PC-3 (cell line): ENCODE measurements around the gene GGT5. TPM values are rescaled to one million over a fixed set of nuclear protein-coding genes. Genes with fewer than 3 reads are reported as not detected.
"Not testable (repeated sequence)": the region's sequence is repeated elsewhere in the genome, so short reads cannot be mapped to it uniquely, and the experiment has no call there.

ENCODE experiments used
- ATAC-seq: fragments of 200-7000 bp; cut with Tn5 transposase; 2 replicates; pipeline ENCODE4 v1.9.1; 2020; ENCODE audit warnings: mild to moderate bottlenecking, moderate library complexity
- BruUV-seq: library from RNA; stranded (reverse); fragments of 400-500 nt; replicated peaks from 2 replicates; lab custom pipeline; 2021; lab: Mats Ljungman, UMichigan
- CTCF ChIA-PET: fragments of 300-600 bp; sonication (Branson Sonifier 250); formaldehyde crosslinking; loops from one replicate; lab custom pipeline; 2022; ENCODE audit warnings: antibody characterized with exemption; lab: Charles Lee
- POLR2A ChIA-PET: fragments of 300-600 bp; sonication (Branson Sonifier 250); formaldehyde crosslinking; loops from one replicate; lab custom pipeline; 2022; ENCODE audit warnings: antibody characterized with exemption; ENCODE audit not compliant: unreplicated experiment; lab: Charles Lee
- DNase-seq: peaks from one replicate; pipeline ENCODE4 v3.0.0-alpha.2; 2015
- H2AFZ ChIP-seq: fragments of 300-600 bp; sonication (generic); 2 replicates; pipeline ENCODE4 v1.6.0; 2016; ENCODE audit warnings: antibody characterized with exemption, low read length
- H3F3A ChIP-seq: fragments of 300-600 bp; sonication (generic); one replicate; pipeline ENCODE4 v1.6.0; 2017; ENCODE audit warnings: antibody characterized with exemption, low read length, control low read depth, mild to moderate bottlenecking; ENCODE audit not compliant: unreplicated experiment
- H3K27ac ChIP-seq: fragments of 300-600 bp; sonication (generic); 2 replicates; pipeline ENCODE4 v1.5.1; 2016; ENCODE audit warnings: mild to moderate bottlenecking, low read length
- H3K27me3 ChIP-seq: fragments of 300-600 bp; sonication (generic); 2 replicates; pipeline ENCODE4 v1.6.1; 2016; ENCODE audit warnings: low read length, mixed read lengths
- H3K36me3 ChIP-seq: fragments of 300-600 bp; sonication (generic); 2 replicates; pipeline ENCODE4 v1.6.1; 2016; ENCODE audit warnings: low read depth, mixed run types, low read length, mixed read lengths
- H3K4me1 ChIP-seq: fragments of 300-600 bp; sonication (generic); 2 replicates; pipeline ENCODE4 v1.5.1; 2016; ENCODE audit warnings: low read length; ENCODE audit not compliant: insufficient read depth
- H3K4me2 ChIP-seq: fragments of 300-600 bp; sonication (generic); 2 replicates; pipeline ENCODE4 v1.6.0; 2016; ENCODE audit warnings: low read length
- H3K4me3 ChIP-seq: fragments of 300-600 bp; sonication (generic); 2 replicates; pipeline ENCODE4 v1.5.1; 2016; ENCODE audit warnings: mild to moderate bottlenecking, low read length, mixed read lengths
- H3K79me2 ChIP-seq: fragments of 300-600 bp; sonication (generic); 2 replicates; pipeline ENCODE4 v1.6.1; 2017; ENCODE audit warnings: low read length, mixed read lengths
- H3K9ac ChIP-seq: fragments of 300-600 bp; sonication (generic); 2 replicates; pipeline ENCODE4 v1.6.0; 2016; ENCODE audit warnings: mild to moderate bottlenecking, low read length
- H3K9me2 ChIP-seq: fragments of 300-600 bp; sonication (generic); replicated peaks from 2 replicates; pipeline ENCODE4 v1.6.1; 2016; ENCODE audit warnings: mixed run types, low read length, mixed read lengths
- H3K9me3 ChIP-seq: fragments of 300-600 bp; sonication (generic); 2 replicates; pipeline ENCODE4 v1.6.1; 2016; ENCODE audit warnings: low read length, mixed read lengths
- H4K20me1 ChIP-seq: fragments of 300-600 bp; sonication (generic); 2 replicates; pipeline ENCODE4 v1.6.1; 2016; ENCODE audit warnings: low read length, mixed read lengths
- CTCF ChIP-seq: fragments of 300-600 bp; sonication (generic); conservative IDR thresholded peaks from 2 replicates; pipeline ENCODE4 v1.5.1; 2017; ENCODE audit warnings: antibody characterized with exemption, low read depth, mild to moderate bottlenecking, low read length
- EZH2 ChIP-seq: fragments of 300-600 bp; sonication (generic); IDR thresholded peaks from one replicate; pipeline ENCODE4 v1.6.1; 2017; ENCODE audit warnings: antibody characterized with exemption, mild to moderate bottlenecking, low read length; ENCODE audit not compliant: unreplicated experiment
- EZH2phosphoT487 ChIP-seq: fragments of 300-600 bp; sonication (generic); IDR thresholded peaks from 2 replicates; pipeline ENCODE4 v1.6.1; 2018; ENCODE audit warnings: mild to moderate bottlenecking, antibody characterized with exemption, low read length, borderline replicate concordance
- intact Hi-C: fragments of 100-400 bp; cut with micrococcal nuclease; formaldehyde crosslinking; loops from 2 replicates; pipeline ENCODE4 v1.9.0; 2023
- total RNA-seq: library from RNA; depleted of rRNA; stranded (reverse); fragments of >200 nt; gene quantifications from 2 replicates; pipeline ENCODE4 v1.2.3, GENCODE V29; 2014

The GGT5 gene
- total RNA-seq, 1 experiment from 2014 or later, result 0.04 TPM

- BruUV-seq, DNase-seq, H4K20me1 ChIP-seq, POLR2A ChIA-PET, H3K27me3 ChIP-seq, H3K9ac ChIP-seq, H3F3A ChIP-seq, H3K79me2 ChIP-seq, H3K9me2 ChIP-seq, H3K36me3 ChIP-seq, H3K4me1 ChIP-seq, ATAC-seq, H3K4me2 ChIP-seq, H3K27ac ChIP-seq, H3K9me3 ChIP-seq, H3K4me3 ChIP-seq, H2AFZ ChIP-seq, CTCF ChIA-PET: not testable (repeated sequence)
- intact Hi-C loops, result loop anchor here (5.0 kb wide), 1 partner anchor 41 kb away; no protein-coding TSS in a partner anchor
These were observed 3.7 kb upstream of the GGT5 start for GRCh38 chr22:24248611-24249010.

- Histone ChIP-seq H3K27me3 (no peaks in the 10 kb centered on the region), H4K20me1 (no peaks in the 10 kb centered on the region), H3F3A (no peaks in the 10 kb centered on the region), H3K4me1 (peaks cover 6% of the 10 kb centered on the region), H3K27ac (no peak overlapping the region), H3K9ac (0 out of 2 replicates have a peak overlapping the region, but pooled peaks have one; percentile 21), H3K9me3 (no peaks in the 10 kb centered on the region), H2AFZ (peak overlapping the region; percentile 74; the same call in 1 of the 2 replicates), H3K36me3 (no peaks in the 10 kb centered on the region), H3K4me3 (no peak overlapping the region), H3K9me2 (no peaks in the 10 kb centered on the region), H3K4me2 (peak overlapping the region; percentile 60), H3K79me2 (no peaks in the 10 kb centered on the region)
- TF ChIP-seq EZH2phosphoT487 (no peak), CTCF (peak; percentile 69), EZH2 (no peak)
- intact Hi-C loops, result loop anchor here (2.0 to 5.0 kb wide), 2 partner anchors 40 to 59 kb away; no protein-coding TSS in a partner anchor
- ChIA-PET POLR2A (no interaction called here), CTCF (interaction anchor here (1.0 kb wide), 2 partner anchors 57 to 59 kb away, joined by 6 to 9 read pairs; no protein-coding TSS in a partner anchor)
- peak; percentile 79 for DNase-seq
- peak; percentile 99 for ATAC-seq
- BruUV-seq, result no TSS peak
These were observed 2.9 kb upstream of the GGT5 start for GRCh38 chr22:24247564-24248344.

GRCh38 chr22:24247011-24247507, 2.2 kb upstream of the GGT5 start:
- Histone ChIP-seq H3K27me3 (no peaks in the 10 kb centered on the region), H4K20me1 (no peaks in the 10 kb centered on the region), H3K4me1 (peaks cover 6% of the 10 kb centered on the region), H3K9ac (0 out of 2 replicates have a peak overlapping the region, but pooled peaks have one; percentile 21), H3K36me3 (no peaks in the 10 kb centered on the region), H3K4me3 (no peak overlapping the region), H3K79me2 (no peaks in the 10 kb centered on the region), H2AFZ (peak overlapping the region; percentile 74; the same call in 1 of the 2 replicates), H3K27ac (no peak overlapping the region), H3K9me3 (no peaks in the 10 kb centered on the region), H3F3A (no peaks in the 10 kb centered on the region), H3K4me2 (peak overlapping the region; percentile 60), H3K9me2 (no peaks in the 10 kb centered on the region)
- no TSS peak for BruUV-seq
- CTCF ChIA-PET, result interaction anchor here (1.0 kb wide), 2 partner anchors 57 to 58 kb away, joined by 6 to 9 read pairs; no protein-coding TSS in a partner anchor
- TF ChIP-seq EZH2, result no peak
- TF ChIP-seq CTCF, result no peak
- TF ChIP-seq EZH2phosphoT487, result no peak
- 0 out of 2 replicates have a peak, but pooled peaks have one; percentile 20 for ATAC-seq
- intact Hi-C loops, result loop anchor here (2.0 to 5.0 kb wide), 2 partner anchors 40 to 58 kb away; no protein-coding TSS in a partner anchor
- no peak for DNase-seq
- POLR2A ChIA-PET, result no interaction called here

- POLR2A ChIA-PET, CTCF ChIA-PET, H2AFZ ChIP-seq, H3K4me1 ChIP-seq, H3K36me3 ChIP-seq, H3K79me2 ChIP-seq, BruUV-seq, H3K27me3 ChIP-seq, H3K4me3 ChIP-seq, H3K9me3 ChIP-seq, H3K9ac ChIP-seq, H3K9me2 ChIP-seq, H3F3A ChIP-seq, H3K27ac ChIP-seq, H3K4me2 ChIP-seq, H4K20me1 ChIP-seq, ATAC-seq, DNase-seq: not testable (repeated sequence)
- intact Hi-C loops, result loop anchor here (2.0 to 5.0 kb wide), 2 partner anchors 39 to 57 kb away; no protein-coding TSS in a partner anchor
These were observed 991 bp upstream of the GGT5 start for GRCh38 chr22:24245584-24246561.
